IMR-90 (cell line): Measurements from ENCODE around the gene LSG1. TPM values are rescaled to one million over a fixed set of nuclear protein-coding genes. Genes with fewer than 3 reads are reported as not detected.

ENCODE experiments used
- ATAC-seq: fragments of 200-7000 bp; cut with Tn5 transposase; 2 replicates; pipeline ENCODE4 v1.9.1; 2020; ENCODE audit warnings: low read depth, mild to moderate bottlenecking, moderate library complexity
- Bru-seq: library from RNA; stranded (reverse); fragments of 400-500 nt; gene quantifications from one replicate; lab custom pipeline; 2021; lab: Mats Ljungman, UMichigan
- BruChase-seq, 2 experiments: library from RNA; stranded (reverse); fragments of 400-500 nt; gene quantifications; one replicate each; lab custom pipeline; 2021; lab: Mats Ljungman, UMichigan
- BruUV-seq: library from RNA; stranded (reverse); fragments of 400-500 nt; replicated peaks from 2 replicates; lab custom pipeline; 2021; lab: Mats Ljungman, UMichigan
- CTCF ChIA-PET: fragments of 300-600 bp; formaldehyde crosslinking; extraction: SDS; loops from one replicate; lab custom pipeline; 2021; ENCODE audit warnings: antibody characterized with exemption; lab: Yijun Ruan, JAX
- POLR2A ChIA-PET: fragments of 300-600 bp; sonication (Branson Sonifier 250); formaldehyde crosslinking; loops from one replicate; lab custom pipeline; 2022; ENCODE audit warnings: antibody characterized with exemption; ENCODE audit not compliant: unreplicated experiment; lab: Charles Lee
- DNase-seq: peaks from one replicate; pipeline ENCODE4 v3.0.0; 2013
- H2AFZ ChIP-seq: replicated peaks from 2 replicates; pipeline ENCODE3; 2013; ENCODE audit warnings: low read length, mild to moderate bottlenecking; ENCODE audit not compliant: poor library complexity
- H2AK5ac ChIP-seq: 2 replicates; pipeline ENCODE4 v1.6.1; 2013; ENCODE audit warnings: low read depth, low read length, inconsistent platforms
- H2AK9ac ChIP-seq: replicated peaks from 2 replicates; pipeline ENCODE3; 2013; ENCODE audit warnings: mild to moderate bottlenecking, low read depth, low read length, moderate library complexity; ENCODE audit not compliant: poor library complexity
- H2BK120ac ChIP-seq: 2 replicates; pipeline ENCODE4 v1.6.1; 2013; ENCODE audit warnings: low read depth, low read length, inconsistent platforms
- H2BK15ac ChIP-seq: 3 replicates; pipeline ENCODE4 v1.6.1; 2013; ENCODE audit warnings: low read depth, low read length, inconsistent platforms
- H2BK20ac ChIP-seq: 2 replicates; pipeline ENCODE4 v1.6.1; 2013; ENCODE audit warnings: low read depth, mild to moderate bottlenecking, inconsistent platforms, low read length, moderate library complexity
- H2BK5ac ChIP-seq: 2 replicates; pipeline ENCODE4 v1.6.1; 2013; ENCODE audit warnings: mild to moderate bottlenecking, low read depth, low read length, inconsistent platforms; ENCODE audit not compliant: poor library complexity, severe bottlenecking
- H3K14ac ChIP-seq: replicated peaks from 2 replicates; pipeline ENCODE4 v1.6.1; 2013; ENCODE audit warnings: low read depth, low read length, inconsistent platforms
- H3K18ac ChIP-seq: 2 replicates; pipeline ENCODE4 v1.6.1; 2013; ENCODE audit warnings: low read depth, low read length, control low read depth
- H3K23ac ChIP-seq: 2 replicates; pipeline ENCODE4 v1.6.1; 2013; ENCODE audit warnings: low read depth, low read length, inconsistent platforms
- H3K27ac ChIP-seq: 2 replicates; pipeline ENCODE4 v1.5.1; 2013; ENCODE audit warnings: mild to moderate bottlenecking, control low read depth, low read length; ENCODE audit not compliant: insufficient read depth
- H3K27me3 ChIP-seq: 2 replicates; pipeline ENCODE4 v1.6.1; 2013; ENCODE audit warnings: low read length; ENCODE audit not compliant: control insufficient read depth, insufficient read depth
- H3K36me3 ChIP-seq: 2 replicates; pipeline ENCODE4 v1.6.1; 2013; ENCODE audit warnings: low read length, mixed read lengths; ENCODE audit not compliant: control insufficient read depth, insufficient read depth
- H3K4ac ChIP-seq: 2 replicates; pipeline ENCODE4 v1.6.1; 2013; ENCODE audit warnings: low read depth, low read length, inconsistent platforms
- H3K4me1 ChIP-seq: 2 replicates; pipeline ENCODE4 v1.6.1; 2013; ENCODE audit warnings: low read length, mixed read lengths; ENCODE audit not compliant: control insufficient read depth, insufficient read depth
- H3K4me2 ChIP-seq: 2 replicates; pipeline ENCODE4 v1.6.1; 2013; ENCODE audit warnings: low read depth, mild to moderate bottlenecking, control low read depth, low read length, moderate library complexity
- H3K4me3 ChIP-seq: 2 replicates; pipeline ENCODE4 v1.5.1; 2013; ENCODE audit warnings: low read depth, mild to moderate bottlenecking, control low read depth, low read length, moderate library complexity; ENCODE audit not compliant: insufficient read depth
- H3K56ac ChIP-seq: 2 replicates; pipeline ENCODE4 v1.6.1; 2013; ENCODE audit warnings: low read length, inconsistent platforms; ENCODE audit not compliant: insufficient read depth; ENCODE audit errors: extremely low read depth
- H3K79me1 ChIP-seq, 2 experiments: 2 replicates each; pipeline ENCODE4 v1.6.1; 2013; ENCODE audit warnings: low read length in 2 of 2, inconsistent platforms in 1 of 2, low read depth in 1 of 2
- H3K9ac ChIP-seq: 2 replicates; pipeline ENCODE4 v1.6.1; 2013; ENCODE audit warnings: low read depth, low read length, control low read depth
- H3K9me1 ChIP-seq: 2 replicates; pipeline ENCODE4 v1.6.1; 2013; ENCODE audit warnings: low read length, inconsistent platforms; ENCODE audit not compliant: insufficient read depth
- H3K9me3 ChIP-seq: 2 replicates; pipeline ENCODE4 v1.6.1; 2013; ENCODE audit warnings: low read length; ENCODE audit not compliant: control insufficient read depth, insufficient read depth
- H4K20me1 ChIP-seq: 2 replicates; pipeline ENCODE4 v1.6.1; 2013; ENCODE audit warnings: low read length, inconsistent platforms; ENCODE audit not compliant: insufficient read depth
- H4K5ac ChIP-seq: 2 replicates; pipeline ENCODE4 v1.6.1; 2013; ENCODE audit warnings: mild to moderate bottlenecking, low read depth, low read length, control low read depth
- H4K8ac ChIP-seq, 2 experiments: 2 replicates each; pipeline ENCODE4 v1.6.1; 2013; ENCODE audit warnings: low read depth in 2 of 2, low read length in 2 of 2, control low read depth in 1 of 2, inconsistent platforms in 1 of 2
- H4K91ac ChIP-seq: 2 replicates; pipeline ENCODE4 v1.6.1; 2013; ENCODE audit warnings: low read depth, low read length, inconsistent platforms; ENCODE audit not compliant: insufficient read depth
- BHLHE40 ChIP-seq: fragments of 150-350 bp; IDR thresholded peaks from 2 replicates; pipeline ENCODE4 v1.6.1; 2016; ENCODE audit warnings: mild to moderate bottlenecking, low read depth, low read length
- CHD1 ChIP-seq: IDR thresholded peaks from 2 replicates; pipeline ENCODE4 v1.6.1; 2012; ENCODE audit warnings: low read depth, low read length, improper control_type of control experiment
- CTCF ChIP-seq: conservative IDR thresholded peaks from 2 replicates; pipeline ENCODE4 v1.5.1; 2012; ENCODE audit warnings: mild to moderate bottlenecking, low read depth, low read length, improper control_type of control experiment
- FOS ChIP-seq: fragments of 150-350 bp; IDR thresholded peaks from 2 replicates; pipeline ENCODE4 v1.6.1; 2016; ENCODE audit warnings: low read depth, low read length
- MAZ ChIP-seq: IDR thresholded peaks from 2 replicates; pipeline ENCODE4 v1.6.1; 2012; ENCODE audit warnings: low read depth, mild to moderate bottlenecking, low read length, improper control_type of control experiment, moderate library complexity, borderline replicate concordance
- MXI1 ChIP-seq: IDR thresholded peaks from 2 replicates; pipeline ENCODE4 v1.6.1; 2012; ENCODE audit warnings: low read depth, mild to moderate bottlenecking, low read length, moderate library complexity, borderline replicate concordance
- NFE2L2 ChIP-seq: fragments of 150-350 bp; IDR thresholded peaks from 2 replicates; pipeline ENCODE4 v1.6.1; 2016; ENCODE audit warnings: low read depth, mild to moderate bottlenecking, low read length
- POLR2A ChIP-seq: IDR thresholded peaks from 2 replicates; pipeline ENCODE4 v1.6.1; 2012; ENCODE audit warnings: mild to moderate bottlenecking, low read depth, low read length
- RAD21 ChIP-seq: IDR thresholded peaks from 2 replicates; pipeline ENCODE4 v1.6.1; 2012; ENCODE audit warnings: low read length, improper control_type of control experiment
- RFX5 ChIP-seq: IDR thresholded peaks from 2 replicates; pipeline ENCODE4 v1.8.0; 2012; ENCODE audit warnings: low read depth, mild to moderate bottlenecking, low read length, moderate library complexity
- WGBS, 2 experiments: methylation state at CpG; one replicate each; pipeline versions ENCODE4 v1.1.5 to v1.1.7; 2013; ENCODE audit warnings: missing lambda C conversion rate in 2 of 2; ENCODE audit not compliant: insufficient read length in 1 of 2; ENCODE audit errors: extremely low coverage in 2 of 2; 5-methylcytosine and 5-hydroxymethylcytosine counted together
- dilution Hi-C: fragments of 300-500 bp; cut with HindIII; formaldehyde crosslinking; loops from one replicate; pipeline ENCODE4 v1.14.3; 2018; ENCODE audit warnings: low sequenced_read_pairs; ENCODE audit not compliant: unreplicated experiment
- in situ Hi-C: fragments of 300-500 bp; cut with MboI; formaldehyde crosslinking; loops from 3 replicates; pipeline ENCODE4 v1.14.3; 2019; ENCODE audit warnings: low sequenced_read_pairs, inconsistent platforms, mixed read lengths
- intact Hi-C: fragments of 100-400 bp; cut with micrococcal nuclease; formaldehyde crosslinking; loops from 2 replicates; pipeline ENCODE4 v1.10.0; 2022
- long read RNA-seq: library from polyadenylated mRNA; unstranded; transcript quantifications from one replicate; pipeline ENCODE4 v2.0.0, GENCODE V29; 2021; ENCODE audit not compliant: unreplicated experiment
- polyA plus RNA-seq, 3 experiments: library from polyadenylated mRNA; depleted of rRNA; stranded (reverse); fragments of >200 nt; gene quantifications; 2 replicates each; pipeline ENCODE4 v1.2.3, GENCODE V29; 2012; ENCODE audit warnings: low replicate concordance in 1 of 3
- total RNA-seq: library from RNA; depleted of rRNA; stranded (reverse); fragments of >200 nt; gene quantifications from 2 replicates; pipeline ENCODE4 v1.2.3, GENCODE V29; 2012; rRNA removed
- TF ChIP-seq, protein P1 (sequence below): fragments of 150-350 bp; IDR thresholded peaks from 2 replicates; pipeline ENCODE4 v1.6.1; 2016; ENCODE audit warnings: low read depth, mild to moderate bottlenecking, low read length, moderate library complexity, borderline replicate concordance

Gene LSG1
- 45.2 and 46.7 TPM in 2 replicates for total RNA-seq
- 25.2 and 26.8 TPM in 2 replicates for polyA plus RNA-seq (2012; rRNA removed)
- polyA plus RNA-seq (2012; cell fraction: cytosol; rRNA removed): 4.7 and 9.8 TPM in 2 replicates
- 14.1 and 59.8 TPM in 2 replicates for polyA plus RNA-seq (2012; cell fraction: nucleus; rRNA removed; ENCODE audit: low replicate concordance)
- Bru-seq, nascent RNA: percentile 74 among the genes with signal in this experiment
- BruChase-seq, experiment 1, labeled RNA remaining after a 6-hour chase: percentile 65 among the genes with signal in this experiment
- BruChase-seq, experiment 2, labeled RNA remaining after a 2-hour chase: percentile 68 among the genes with signal in this experiment
- long read RNA-seq, transcript LSG1-201 (14 exons, 3,572 nt): major isoform, 27 of 47 reads
- long read RNA-seq, partial matches to known transcripts: 17 of 47 reads
- long read RNA-seq, other reads (novel, unspliced or antisense): 3 of 47 reads

DNA sequence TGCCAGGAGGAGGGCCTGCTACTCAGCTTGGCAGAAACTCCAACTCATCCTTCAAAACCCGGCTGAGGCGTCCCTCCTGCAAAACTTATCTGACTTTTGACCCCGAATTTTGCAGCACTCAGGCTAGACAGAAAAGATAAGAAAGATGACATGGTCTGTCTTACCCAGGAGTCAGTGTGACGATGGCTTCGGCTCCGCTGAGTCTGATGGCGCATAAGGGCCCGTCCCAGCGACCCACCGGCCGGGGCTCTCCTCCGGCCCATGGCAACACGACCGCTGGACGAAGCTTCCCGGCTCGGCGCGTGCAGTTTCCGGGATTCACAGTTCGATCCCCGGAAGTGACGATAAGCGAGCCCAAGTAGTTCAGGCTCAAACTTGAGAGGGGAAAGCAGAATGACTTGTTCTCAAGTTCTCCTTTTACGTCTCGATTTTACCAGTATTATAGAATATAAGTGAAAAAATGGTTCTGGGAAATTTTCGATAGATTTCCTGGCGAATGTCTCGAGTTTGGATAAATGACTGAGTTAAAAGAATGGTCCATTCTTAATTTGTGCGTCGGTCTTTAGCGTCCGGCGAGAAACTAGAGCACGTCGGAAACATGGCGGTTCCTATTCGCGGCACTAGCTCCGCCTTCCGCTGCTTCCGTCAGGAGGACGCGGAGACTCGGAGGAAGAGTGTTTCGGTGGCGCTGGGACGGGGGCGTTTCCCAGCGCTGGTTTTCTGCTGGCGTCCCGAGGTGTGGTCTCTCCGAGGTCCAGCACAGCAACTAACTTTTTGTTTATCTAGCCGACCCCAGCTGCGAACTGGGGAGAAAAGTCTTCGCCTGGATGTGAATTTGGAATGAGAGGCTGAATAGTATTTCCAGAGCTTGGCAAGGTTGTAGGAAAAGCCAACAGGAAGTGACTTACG, at the start of gene LSG1:
LSG1 (minus strand) TSS at position 292 of the 909 bp plus-strand sequence; CDS start at position 263, 29 bp downstream.
- Histone ChIP-seq H3K36me3 (peaks cover 3% of the 10 kb centered on the region), H3K9ac (peak within 1 kb of the TSS; percentile 95), H4K8ac (peak within 1 kb of the TSS; percentile 92 to 97), H4K91ac (peak within 1 kb of the TSS; percentile 90), H2BK15ac (no peak within 1 kb of the TSS; the same call in 2 of the 3 replicates), H2AK5ac (peak within 1 kb of the TSS; percentile 89), H4K20me1 (peaks cover 6% of the 10 kb centered on the region; the same call in 1 of the 2 replicates), H3K4ac (peak within 1 kb of the TSS; percentile 90), H3K9me1 (no peaks in the 10 kb centered on the region; the same call in 1 of the 2 replicates), H3K4me3 (peak within 1 kb of the TSS; percentile 87), H3K14ac (peak within 1 kb of the TSS; percentile 89), H3K27ac (peak within 1 kb of the TSS; percentile 86), H3K79me1 (peaks cover 15 to 31% of the 10 kb centered on the region in 2 experiments; a peak in 3 of 4 replicates), H3K27me3 (peaks cover 2% of the 10 kb centered on the region; the same call in 1 of the 2 replicates), H2BK20ac (peak within 1 kb of the TSS; percentile 80), H2AFZ (peak within 1 kb of the TSS; percentile 89), H4K5ac (peak within 1 kb of the TSS; percentile 98), H2BK120ac (peak within 1 kb of the TSS; percentile 94), H3K9me3 (no peaks in the 10 kb centered on the region), H2BK5ac (peak within 1 kb of the TSS; percentile 93), H3K18ac (peak within 1 kb of the TSS; percentile 93), H3K4me2 (peak within 1 kb of the TSS; percentile 91), H2AK9ac (peak within 1 kb of the TSS; percentile 83), H3K23ac (peak within 1 kb of the TSS; percentile 79; the same call in 1 of the 2 replicates), H3K4me1 (peaks cover 1% of the 10 kb centered on the region; the same call in 1 of the 2 replicates), H3K56ac (peak within 1 kb of the TSS; percentile 97)
- POLR2A ChIA-PET: interaction anchor here (0.5 to 0.8 kb wide), 3 partner anchors 10 to 16 kb away, joined by 3 to 11 read pairs (median 4); no protein-coding TSS in a partner anchor
- DNase-seq: peak; percentile 97
- in situ Hi-C loops (loop anchor here (10.0 kb wide), 1 partner anchor 853 kb away; no protein-coding TSS in a partner anchor), intact Hi-C loops (loop anchor here (1.0 kb wide), 1 partner anchor 588 kb away; no protein-coding TSS in a partner anchor), dilution Hi-C loops (no loop called here)
- no TSS peak for BruUV-seq
- 0% methylated on average over 21 of the region's 57 CpGs; no CpG with 5 or more reads in 1 of the 2 experiments for WGBS, 2 experiments
- ATAC-seq: peak; percentile 97
- CTCF ChIA-PET: interaction anchor here (0.6 to 4.8 kb wide), 20 partner anchors 11 to 630 kb away, joined by 3 to 27 read pairs (median 3); partner anchors contain the start of gene XXYLT1
- TF ChIP-seq POLR2A (peak; percentile 67; the same call in 1 of the 2 replicates), RFX5 (no peak), BHLHE40 (peak; percentile 93), CTCF (no peak), MAZ (peak; percentile 70), FOS (no peak), NFE2L2 (no peak), MXI1 (peak; percentile 97), RAD21 (no peak), CHD1 (no peak; the same call in 1 of the 2 replicates)
- TF ChIP-seq, protein P1, sequence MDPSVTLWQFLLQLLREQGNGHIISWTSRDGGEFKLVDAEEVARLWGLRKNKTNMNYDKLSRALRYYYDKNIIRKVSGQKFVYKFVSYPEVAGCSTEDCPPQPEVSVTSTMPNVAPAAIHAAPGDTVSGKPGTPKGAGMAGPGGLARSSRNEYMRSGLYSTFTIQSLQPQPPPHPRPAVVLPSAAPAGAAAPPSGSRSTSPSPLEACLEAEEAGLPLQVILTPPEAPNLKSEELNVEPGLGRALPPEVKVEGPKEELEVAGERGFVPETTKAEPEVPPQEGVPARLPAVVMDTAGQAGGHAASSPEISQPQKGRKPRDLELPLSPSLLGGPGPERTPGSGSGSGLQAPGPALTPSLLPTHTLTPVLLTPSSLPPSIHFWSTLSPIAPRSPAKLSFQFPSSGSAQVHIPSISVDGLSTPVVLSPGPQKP: no peak
